Spleen (tissue), 7 donors: ENCODE data around the gene ANKRD66.

ENCODE experiments used
- POLR2A ChIP-seq, 3 donors: fragments of 450-650 bp; IDR thresholded peaks; one replicate each; pipeline ENCODE4 v1.5.1; 2017; ENCODE audit warnings: antibody characterized with exemption in 3 of 3, mild to moderate bottlenecking in 1 of 3
- TF ChIP-seq, protein P1 (sequence below), 11 experiments: fragments of 200-600 bp in 7 of 11; fragments of 450-650 bp in 4 of 11; sonication (generic) in 4 of 11; IDR thresholded peaks in 8 of 11; conservative IDR thresholded peaks in 3 of 11; 1 replicate in 7 of 11; 2 replicates in 4 of 11; pipeline versions ENCODE4 v1.4.0 to v1.8.0; 2016 to 2021; ENCODE audit warnings: antibody characterized with exemption in 11 of 11, inconsistent platforms in 4 of 11, mild to moderate bottlenecking in 1 of 11
- donor health status: DM: no; HTN: no; CAD: no; lungs with moderate emphysema.
- donor health status: DM: no; HTN: no; CAD: no.
- donor health status: DM: no; HTN: no; CAD: no.

DNA sequence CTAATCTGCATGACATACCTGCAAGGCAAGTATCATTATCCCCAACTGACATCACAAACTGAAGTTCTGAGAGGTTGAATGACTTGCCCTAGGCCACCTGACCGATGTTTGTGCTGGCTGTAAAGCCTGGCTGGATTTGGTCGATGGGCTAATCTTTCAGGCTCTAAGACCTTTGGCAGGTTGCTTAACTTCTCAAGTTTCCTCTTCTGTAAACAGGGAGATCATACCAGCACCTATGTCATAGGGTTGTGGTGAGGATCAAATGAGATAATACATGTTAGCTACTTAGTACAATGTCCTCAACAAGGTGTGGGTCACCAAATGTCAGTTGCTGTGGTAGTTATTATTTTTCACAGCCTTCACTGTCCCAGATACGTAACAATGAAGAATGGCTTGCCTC is 14.2 kb downstream of the ANKRD66 start:
- TF ChIP-seq, protein P1, sequence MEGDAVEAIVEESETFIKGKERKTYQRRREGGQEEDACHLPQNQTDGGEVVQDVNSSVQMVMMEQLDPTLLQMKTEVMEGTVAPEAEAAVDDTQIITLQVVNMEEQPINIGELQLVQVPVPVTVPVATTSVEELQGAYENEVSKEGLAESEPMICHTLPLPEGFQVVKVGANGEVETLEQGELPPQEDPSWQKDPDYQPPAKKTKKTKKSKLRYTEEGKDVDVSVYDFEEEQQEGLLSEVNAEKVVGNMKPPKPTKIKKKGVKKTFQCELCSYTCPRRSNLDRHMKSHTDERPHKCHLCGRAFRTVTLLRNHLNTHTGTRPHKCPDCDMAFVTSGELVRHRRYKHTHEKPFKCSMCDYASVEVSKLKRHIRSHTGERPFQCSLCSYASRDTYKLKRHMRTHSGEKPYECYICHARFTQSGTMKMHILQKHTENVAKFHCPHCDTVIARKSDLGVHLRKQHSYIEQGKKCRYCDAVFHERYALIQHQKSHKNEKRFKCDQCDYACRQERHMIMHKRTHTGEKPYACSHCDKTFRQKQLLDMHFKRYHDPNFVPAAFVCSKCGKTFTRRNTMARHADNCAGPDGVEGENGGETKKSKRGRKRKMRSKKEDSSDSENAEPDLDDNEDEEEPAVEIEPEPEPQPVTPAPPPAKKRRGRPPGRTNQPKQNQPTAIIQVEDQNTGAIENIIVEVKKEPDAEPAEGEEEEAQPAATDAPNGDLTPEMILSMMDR (IDR thresholded peaks at IDR 0.05 in 8 of 11, conservative IDR thresholded peaks at IDR 0.05 in 3 of 11) = no peak
- TF ChIP-seq POLR2A (IDR thresholded peaks at IDR 0.05) = no peak
